DOHH2 (cell line): ENCODE results near the gene RXRA.
A peak's percentile ranks its signal among the peaks of the same experiment; 100 is the strongest.

ENCODE experiments used
- H3F3A ChIP-seq: fragments of 200-600 bp; sonication (generic), shearing (Covaris generic); 2 replicates; pipeline ENCODE4 v1.6.0; 2016; ENCODE audit warnings: antibody characterized with exemption, mild to moderate bottlenecking; ENCODE audit not compliant: control insufficient read depth, insufficient read depth
- H3K27ac ChIP-seq: fragments of 200-600 bp; sonication (generic); 2 replicates; pipeline ENCODE4 v1.5.1; 2014; ENCODE audit warnings: low read depth, mild to moderate bottlenecking, low read length, moderate library complexity
- H3K27me3 ChIP-seq: fragments of 200-600 bp; sonication (generic); 2 replicates; pipeline ENCODE4 v1.6.1; 2014; ENCODE audit warnings: mild to moderate bottlenecking, low read length, mixed read lengths; ENCODE audit not compliant: control insufficient read depth
- H3K36me3 ChIP-seq: fragments of 200-600 bp; sonication (generic); 2 replicates; pipeline ENCODE4 v1.6.1; 2014; ENCODE audit warnings: mild to moderate bottlenecking, low read length, moderate library complexity, mixed read lengths; ENCODE audit not compliant: control insufficient read depth
- H3K4me1 ChIP-seq: fragments of 200-600 bp; sonication (generic); 2 replicates; pipeline ENCODE4 v1.6.1; 2014; ENCODE audit warnings: mild to moderate bottlenecking, low read length, mixed read lengths; ENCODE audit not compliant: control insufficient read depth
- H3K4me2 ChIP-seq: fragments of 200-600 bp; sonication (generic); 2 replicates; pipeline ENCODE4 v1.6.0; 2014; ENCODE audit warnings: mild to moderate bottlenecking, low read length, moderate library complexity
- H3K4me3 ChIP-seq: fragments of 200-600 bp; sonication (generic); 2 replicates; pipeline ENCODE4 v1.5.1; 2014; ENCODE audit warnings: mild to moderate bottlenecking, low read length, mixed read lengths
- H3K79me2 ChIP-seq: fragments of 200-600 bp; sonication (generic); 2 replicates; pipeline ENCODE4 v1.6.1; 2014; ENCODE audit warnings: mild to moderate bottlenecking, low read length, mixed read lengths; ENCODE audit not compliant: control insufficient read depth
- H3K9me2 ChIP-seq: fragments of 200-600 bp; sonication (generic); replicated peaks from 2 replicates; pipeline ENCODE4 v1.6.1; 2014; ENCODE audit warnings: mild to moderate bottlenecking, low read length, mixed read lengths; ENCODE audit not compliant: control insufficient read depth
- H3K9me3 ChIP-seq: fragments of 200-600 bp; sonication (generic); 2 replicates; pipeline ENCODE4 v1.6.1; 2014; ENCODE audit warnings: antibody characterized with exemption, low read length, mixed read lengths; ENCODE audit not compliant: control insufficient read depth, insufficient read depth
- H4K20me1 ChIP-seq: fragments of 200-600 bp; sonication (generic); 2 replicates; pipeline ENCODE4 v1.6.0; 2014; ENCODE audit warnings: low read depth, mild to moderate bottlenecking, antibody characterized with exemption, low read length, moderate library complexity; ENCODE audit not compliant: control insufficient read depth, insufficient read depth
- EZH2phosphoT487 ChIP-seq: fragments of 200-600 bp; sonication (generic); IDR thresholded peaks from 2 replicates; pipeline ENCODE4 v1.6.1; 2017; ENCODE audit warnings: borderline replicate concordance, mild to moderate bottlenecking, antibody characterized with exemption, low read length, moderate library complexity, mixed read lengths
- TF ChIP-seq, protein P1 (sequence below): fragments of 200-600 bp; sonication (generic); IDR thresholded peaks from one replicate; pipeline ENCODE4 v1.5.1; 2014; ENCODE audit warnings: antibody characterized with exemption, mild to moderate bottlenecking, low read depth, low read length; ENCODE audit not compliant: poor library complexity, severe bottlenecking

The RXRA gene

DNA sequence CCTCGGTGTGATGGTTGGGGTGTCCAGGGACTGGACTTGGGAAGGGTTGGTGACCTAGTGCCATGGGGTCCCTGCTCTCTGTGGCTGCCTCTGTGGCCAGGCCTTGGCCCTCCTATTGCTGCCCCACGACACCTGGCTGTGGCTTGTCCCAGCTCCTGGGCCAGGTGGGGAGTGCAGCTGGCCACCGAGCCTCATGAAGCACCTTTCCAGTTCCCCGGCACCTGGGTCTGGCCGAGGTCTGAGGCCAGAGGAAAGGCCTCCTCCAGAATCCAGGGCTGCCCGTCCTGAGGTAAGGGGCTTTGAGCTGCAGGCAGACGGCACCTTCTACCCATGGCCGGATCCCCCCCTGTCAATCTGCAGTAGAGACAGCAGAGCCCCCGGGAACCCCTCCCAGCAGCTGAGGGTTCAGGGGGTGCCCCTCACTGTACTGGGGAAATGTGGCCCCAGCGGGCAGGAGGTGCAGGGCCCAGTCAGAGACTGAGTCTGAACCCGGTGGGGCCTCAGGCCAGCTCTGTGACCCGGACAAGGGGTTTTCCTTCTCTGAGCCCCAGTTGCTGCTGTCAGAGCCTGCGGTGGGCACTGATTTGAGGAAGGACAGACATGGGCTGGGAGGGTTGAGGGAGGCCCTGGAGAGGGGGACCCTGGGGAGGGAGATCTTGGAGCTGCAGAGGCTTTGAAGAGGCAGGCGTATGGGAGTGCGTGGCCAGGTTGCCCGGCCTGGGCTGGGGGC, 54.5 kb downstream of the RXRA start:
- Histone ChIP-seq H3K9me3 (no peaks in the 10 kb centered on the region), H3K79me2 (no peaks in the 10 kb centered on the region), H4K20me1 (no peaks in the 10 kb centered on the region), H3K36me3 (no peaks in the 10 kb centered on the region), H3K27ac (no peak overlapping the region), H3F3A (no peaks in the 10 kb centered on the region), H3K4me3 (no peak overlapping the region), H3K27me3 (no peaks in the 10 kb centered on the region), H3K9me2 (no peaks in the 10 kb centered on the region), H3K4me1 (no peaks in the 10 kb centered on the region), H3K4me2 (no peak overlapping the region)
- TF ChIP-seq EZH2phosphoT487 = no peak
- TF ChIP-seq, protein P1, sequence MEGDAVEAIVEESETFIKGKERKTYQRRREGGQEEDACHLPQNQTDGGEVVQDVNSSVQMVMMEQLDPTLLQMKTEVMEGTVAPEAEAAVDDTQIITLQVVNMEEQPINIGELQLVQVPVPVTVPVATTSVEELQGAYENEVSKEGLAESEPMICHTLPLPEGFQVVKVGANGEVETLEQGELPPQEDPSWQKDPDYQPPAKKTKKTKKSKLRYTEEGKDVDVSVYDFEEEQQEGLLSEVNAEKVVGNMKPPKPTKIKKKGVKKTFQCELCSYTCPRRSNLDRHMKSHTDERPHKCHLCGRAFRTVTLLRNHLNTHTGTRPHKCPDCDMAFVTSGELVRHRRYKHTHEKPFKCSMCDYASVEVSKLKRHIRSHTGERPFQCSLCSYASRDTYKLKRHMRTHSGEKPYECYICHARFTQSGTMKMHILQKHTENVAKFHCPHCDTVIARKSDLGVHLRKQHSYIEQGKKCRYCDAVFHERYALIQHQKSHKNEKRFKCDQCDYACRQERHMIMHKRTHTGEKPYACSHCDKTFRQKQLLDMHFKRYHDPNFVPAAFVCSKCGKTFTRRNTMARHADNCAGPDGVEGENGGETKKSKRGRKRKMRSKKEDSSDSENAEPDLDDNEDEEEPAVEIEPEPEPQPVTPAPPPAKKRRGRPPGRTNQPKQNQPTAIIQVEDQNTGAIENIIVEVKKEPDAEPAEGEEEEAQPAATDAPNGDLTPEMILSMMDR = no peak

DNA sequence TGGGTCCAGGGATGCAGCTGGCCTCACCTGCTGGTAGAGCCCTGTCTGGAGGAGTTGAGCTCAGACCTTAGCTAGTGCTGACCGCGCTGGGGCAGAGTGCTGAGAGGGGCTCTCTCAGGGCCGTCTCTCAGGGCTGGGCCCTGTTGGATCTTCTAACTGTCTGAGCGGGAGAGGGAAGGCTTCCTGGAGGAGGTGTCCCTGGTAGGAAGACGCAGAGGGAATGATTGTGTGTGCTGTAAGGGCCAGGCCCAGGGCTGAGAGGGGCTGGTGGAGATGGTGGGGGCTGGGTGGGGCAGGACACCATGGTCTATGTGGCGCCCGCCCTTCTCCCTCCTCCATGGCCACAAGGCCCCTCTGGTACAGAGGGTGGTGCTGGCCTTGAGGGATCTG, 55.0 kb downstream of the RXRA start:
- H3K9me2 ChIP-seq = no peaks in the 10 kb centered on the region
- H3K27ac ChIP-seq = no peak overlapping the region
- no peaks in the 10 kb centered on the region for H3K27me3 ChIP-seq
- no peak for TF ChIP-seq EZH2phosphoT487
- TF ChIP-seq, protein P1 = no peak
- no peak overlapping the region for H3K4me2 ChIP-seq
- no peaks in the 10 kb centered on the region for H3K36me3 ChIP-seq
- H3K79me2 ChIP-seq = no peaks in the 10 kb centered on the region
- no peaks in the 10 kb centered on the region for H3K4me1 ChIP-seq
- no peaks in the 10 kb centered on the region for H3K9me3 ChIP-seq
- no peaks in the 10 kb centered on the region for H4K20me1 ChIP-seq
- H3K4me3 ChIP-seq = no peak overlapping the region
- H3F3A ChIP-seq = no peaks in the 10 kb centered on the region

DNA sequence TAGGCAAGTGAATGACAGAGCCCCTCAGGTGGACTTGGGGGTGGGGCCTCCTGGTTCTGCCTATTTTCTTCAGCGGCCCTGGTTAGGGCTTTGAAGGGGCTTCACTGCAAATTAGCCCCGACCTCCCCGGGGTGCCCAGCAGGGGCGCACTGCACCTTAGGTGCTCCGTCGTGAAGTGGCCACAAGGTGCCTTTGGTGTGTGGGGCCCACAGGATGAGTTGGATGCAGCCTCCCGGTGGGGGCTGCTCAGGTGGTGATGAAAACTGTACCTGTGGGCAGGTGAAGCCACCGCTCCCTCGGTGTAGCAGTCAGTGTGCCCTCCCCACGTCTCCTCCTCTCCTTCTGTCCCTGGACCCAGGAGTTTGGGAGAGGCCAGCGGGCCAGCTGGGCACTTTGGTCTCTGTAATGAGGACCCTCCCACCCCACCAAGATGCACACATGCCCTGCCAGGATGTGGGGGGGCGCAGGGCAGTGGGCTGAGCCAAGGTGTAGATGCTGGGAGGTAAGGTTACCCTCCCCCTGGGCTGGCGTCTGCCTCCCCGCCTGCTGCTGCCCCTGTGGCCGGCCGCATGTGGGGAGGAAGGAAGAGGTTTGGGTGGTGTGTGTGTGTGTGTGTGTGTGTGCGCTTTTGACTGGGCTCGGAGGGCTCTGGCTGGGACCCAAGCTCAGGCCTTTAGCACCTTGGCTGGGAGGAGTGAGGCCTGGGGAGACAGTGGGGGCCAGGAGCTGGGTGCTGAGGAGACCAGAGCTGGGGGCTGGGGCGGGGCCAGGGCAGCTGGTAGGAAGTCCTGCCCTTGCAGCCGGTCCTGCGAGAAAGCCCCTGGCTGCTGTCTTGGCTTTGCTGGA, 55.6 kb downstream of the RXRA start:
- H3K9me2 ChIP-seq = no peaks in the 10 kb centered on the region
- no peaks in the 10 kb centered on the region for H3K4me1 ChIP-seq
- no peaks in the 10 kb centered on the region for H3K79me2 ChIP-seq
- no peak overlapping the region for H3K27ac ChIP-seq
- H3K4me2 ChIP-seq = no peak overlapping the region
- H3F3A ChIP-seq = no peaks in the 10 kb centered on the region
- TF ChIP-seq, protein P1 = peak; percentile 57
- no peak for TF ChIP-seq EZH2phosphoT487
- no peaks in the 10 kb centered on the region for H4K20me1 ChIP-seq
- H3K9me3 ChIP-seq = no peaks in the 10 kb centered on the region
- H3K27me3 ChIP-seq = no peaks in the 10 kb centered on the region
- H3K4me3 ChIP-seq = no peak overlapping the region
- no peaks in the 10 kb centered on the region for H3K36me3 ChIP-seq
